Measurements from ENCODE around the gene LRTM1.

LRTM1 gene

GRCh38 chr3:54878145-54878544, 49.7 kb downstream of the LRTM1 start:
- Histone ChIP-seq H3K9me3 (ENCODE audit: control insufficient read depth, low read length) (no peaks in the 10 kb centered on the region), H3K4me3 (ENCODE audit: insufficient read depth, low read depth, low read length, poor library complexity, severe bottlenecking) (no peak overlapping the region), H3K27me3 (replicated peaks; ENCODE audit: control insufficient read depth, insufficient read depth, low read length, poor library complexity, severe bottlenecking) (no peaks in the 10 kb centered on the region), H3K27ac (ENCODE audit: insufficient read depth, low read length, poor library complexity, severe bottlenecking) (no peak overlapping the region), H3K36me3 (ENCODE audit: control insufficient read depth, insufficient read depth, low read length) (no peaks in the 10 kb centered on the region), H3K4me1 (ENCODE audit: control insufficient read depth, insufficient read depth, low read length, poor library complexity, severe bottlenecking) (no peaks in the 10 kb centered on the region)
- no peak for DNase-seq

- no peak for DNase-seq
- H3K27ac ChIP-seq (ENCODE audit: insufficient read depth, low read length, poor library complexity, severe bottlenecking), result no peak overlapping the region
- H3K4me1 ChIP-seq (ENCODE audit: control insufficient read depth, insufficient read depth, low read length, poor library complexity, severe bottlenecking), result no peaks in the 10 kb centered on the region
- H3K36me3 ChIP-seq (ENCODE audit: control insufficient read depth, insufficient read depth, low read length), result no peaks in the 10 kb centered on the region
- no peak overlapping the region for H3K4me3 ChIP-seq (ENCODE audit: insufficient read depth, low read depth, low read length, poor library complexity, severe bottlenecking)
- no peaks in the 10 kb centered on the region for H3K9me3 ChIP-seq (ENCODE audit: control insufficient read depth, low read length)
- no peaks in the 10 kb centered on the region for H3K27me3 ChIP-seq (replicated peaks; ENCODE audit: control insufficient read depth, insufficient read depth, low read length, poor library complexity, severe bottlenecking)
These were observed 50.1 kb downstream of the LRTM1 start for GRCh38 chr3:54877730-54878129.

GRCh38 chr3:54876694-54877093, 51.2 kb downstream of the LRTM1 start:
- Histone ChIP-seq H3K4me3 (ENCODE audit: insufficient read depth, low read depth, low read length, poor library complexity, severe bottlenecking) (no peak overlapping the region), H3K27me3 (replicated peaks; ENCODE audit: control insufficient read depth, insufficient read depth, low read length, poor library complexity, severe bottlenecking) (no peaks in the 10 kb centered on the region), H3K4me1 (ENCODE audit: control insufficient read depth, insufficient read depth, low read length, poor library complexity, severe bottlenecking) (no peaks in the 10 kb centered on the region), H3K27ac (ENCODE audit: insufficient read depth, low read length, poor library complexity, severe bottlenecking) (no peak overlapping the region), H3K9me3 (ENCODE audit: control insufficient read depth, low read length) (no peaks in the 10 kb centered on the region), H3K36me3 (ENCODE audit: control insufficient read depth, insufficient read depth, low read length) (no peaks in the 10 kb centered on the region)
- DNase-seq, result no peak

- H3K27ac ChIP-seq (ENCODE audit: insufficient read depth, low read length, poor library complexity, severe bottlenecking), result no peak overlapping the region
- H3K9me3 ChIP-seq (ENCODE audit: control insufficient read depth, low read length), result no peaks in the 10 kb centered on the region
- H3K27me3 ChIP-seq (replicated peaks; ENCODE audit: control insufficient read depth, insufficient read depth, low read length, poor library complexity, severe bottlenecking), result no peaks in the 10 kb centered on the region
- no peak overlapping the region for H3K4me3 ChIP-seq (ENCODE audit: insufficient read depth, low read depth, low read length, poor library complexity, severe bottlenecking)
- DNase-seq, result no peak
- H3K36me3 ChIP-seq (ENCODE audit: control insufficient read depth, insufficient read depth, low read length), result no peaks in the 10 kb centered on the region
- no peaks in the 10 kb centered on the region for H3K4me1 ChIP-seq (ENCODE audit: control insufficient read depth, insufficient read depth, low read length, poor library complexity, severe bottlenecking)
These were observed 52.1 kb downstream of the LRTM1 start for GRCh38 chr3:54875596-54876268.

- H3K9me3 ChIP-seq (ENCODE audit: control insufficient read depth, low read length), result no peaks in the 10 kb centered on the region
- no peak overlapping the region for H3K4me3 ChIP-seq (ENCODE audit: insufficient read depth, low read depth, low read length, poor library complexity, severe bottlenecking)
- no peaks in the 10 kb centered on the region for H3K27me3 ChIP-seq (replicated peaks; ENCODE audit: control insufficient read depth, insufficient read depth, low read length, poor library complexity, severe bottlenecking)
- no peaks in the 10 kb centered on the region for H3K36me3 ChIP-seq (ENCODE audit: control insufficient read depth, insufficient read depth, low read length)
- H3K27ac ChIP-seq (ENCODE audit: insufficient read depth, low read length, poor library complexity, severe bottlenecking), result no peak overlapping the region
- H3K4me1 ChIP-seq (ENCODE audit: control insufficient read depth, insufficient read depth, low read length, poor library complexity, severe bottlenecking), result no peaks in the 10 kb centered on the region
- no peak for DNase-seq
These were observed 52.9 kb downstream of the LRTM1 start for GRCh38 chr3:54874816-54875556.

- no peak overlapping the region for H3K4me3 ChIP-seq (ENCODE audit: insufficient read depth, low read depth, low read length, poor library complexity, severe bottlenecking)
- H3K9me3 ChIP-seq (ENCODE audit: control insufficient read depth, low read length), result no peaks in the 10 kb centered on the region
- DNase-seq, result no peak
- no peak overlapping the region for H3K27ac ChIP-seq (ENCODE audit: insufficient read depth, low read length, poor library complexity, severe bottlenecking)
- no peaks in the 10 kb centered on the region for H3K27me3 ChIP-seq (replicated peaks; ENCODE audit: control insufficient read depth, insufficient read depth, low read length, poor library complexity, severe bottlenecking)
- no peaks in the 10 kb centered on the region for H3K36me3 ChIP-seq (ENCODE audit: control insufficient read depth, insufficient read depth, low read length)
- H3K4me1 ChIP-seq (ENCODE audit: control insufficient read depth, insufficient read depth, low read length, poor library complexity, severe bottlenecking), result no peaks in the 10 kb centered on the region
These were observed 54.5 kb downstream of the LRTM1 start for GRCh38 chr3:54873059-54874010.

GRCh38 chr3:54871867-54872266, 56.0 kb downstream of the LRTM1 start:
- H3K9me3 ChIP-seq (ENCODE audit: control insufficient read depth, low read length), result no peaks in the 10 kb centered on the region
- no peaks in the 10 kb centered on the region for H3K27me3 ChIP-seq (replicated peaks; ENCODE audit: control insufficient read depth, insufficient read depth, low read length, poor library complexity, severe bottlenecking)
- no peak for DNase-seq
- H3K36me3 ChIP-seq (ENCODE audit: control insufficient read depth, insufficient read depth, low read length), result no peaks in the 10 kb centered on the region
- H3K4me3 ChIP-seq (ENCODE audit: insufficient read depth, low read depth, low read length, poor library complexity, severe bottlenecking), result no peak overlapping the region
- H3K27ac ChIP-seq (ENCODE audit: insufficient read depth, low read length, poor library complexity, severe bottlenecking), result no peak overlapping the region
- no peaks in the 10 kb centered on the region for H3K4me1 ChIP-seq (ENCODE audit: control insufficient read depth, insufficient read depth, low read length, poor library complexity, severe bottlenecking)

- H3K4me3 ChIP-seq (ENCODE audit: insufficient read depth, low read depth, low read length, poor library complexity, severe bottlenecking), result no peak overlapping the region
- no peaks in the 10 kb centered on the region for H3K27me3 ChIP-seq (replicated peaks; ENCODE audit: control insufficient read depth, insufficient read depth, low read length, poor library complexity, severe bottlenecking)
- no peak for DNase-seq
- H3K27ac ChIP-seq (ENCODE audit: insufficient read depth, low read length, poor library complexity, severe bottlenecking), result no peak overlapping the region
- no peaks in the 10 kb centered on the region for H3K9me3 ChIP-seq (ENCODE audit: control insufficient read depth, low read length)
- no peaks in the 10 kb centered on the region for H3K36me3 ChIP-seq (ENCODE audit: control insufficient read depth, insufficient read depth, low read length)
- H3K4me1 ChIP-seq (ENCODE audit: control insufficient read depth, insufficient read depth, low read length, poor library complexity, severe bottlenecking), result no peaks in the 10 kb centered on the region
These were observed 57.4 kb downstream of the LRTM1 start for GRCh38 chr3:54870423-54870822.

All from effector memory CD4-positive, alpha-beta T cell (primary cell).